ENCODE data around the gene CABP5.

Gene CABP5

DNA sequence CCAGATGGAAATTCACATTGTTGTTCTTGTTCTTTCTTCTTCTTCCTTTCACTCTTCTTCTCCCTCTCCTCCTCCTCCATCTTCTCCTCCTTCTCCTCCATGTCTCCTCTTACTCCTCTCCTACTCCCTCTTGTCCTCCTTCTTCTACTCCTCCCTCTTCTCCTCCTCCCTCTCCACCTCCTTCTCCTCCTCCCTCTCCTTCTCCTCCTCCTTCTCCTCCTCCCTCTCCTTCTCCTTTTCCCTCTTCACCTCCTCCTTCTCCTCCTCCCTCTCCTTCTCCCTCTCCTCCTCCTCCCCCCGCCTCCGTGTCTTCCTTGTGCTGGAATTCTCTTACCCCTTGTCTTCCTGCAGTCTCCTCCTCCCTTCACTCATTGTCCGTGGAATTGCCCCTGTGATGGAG, 18.4 kb downstream of the CABP5 start:
- TF ChIP-seq, protein P1, sequence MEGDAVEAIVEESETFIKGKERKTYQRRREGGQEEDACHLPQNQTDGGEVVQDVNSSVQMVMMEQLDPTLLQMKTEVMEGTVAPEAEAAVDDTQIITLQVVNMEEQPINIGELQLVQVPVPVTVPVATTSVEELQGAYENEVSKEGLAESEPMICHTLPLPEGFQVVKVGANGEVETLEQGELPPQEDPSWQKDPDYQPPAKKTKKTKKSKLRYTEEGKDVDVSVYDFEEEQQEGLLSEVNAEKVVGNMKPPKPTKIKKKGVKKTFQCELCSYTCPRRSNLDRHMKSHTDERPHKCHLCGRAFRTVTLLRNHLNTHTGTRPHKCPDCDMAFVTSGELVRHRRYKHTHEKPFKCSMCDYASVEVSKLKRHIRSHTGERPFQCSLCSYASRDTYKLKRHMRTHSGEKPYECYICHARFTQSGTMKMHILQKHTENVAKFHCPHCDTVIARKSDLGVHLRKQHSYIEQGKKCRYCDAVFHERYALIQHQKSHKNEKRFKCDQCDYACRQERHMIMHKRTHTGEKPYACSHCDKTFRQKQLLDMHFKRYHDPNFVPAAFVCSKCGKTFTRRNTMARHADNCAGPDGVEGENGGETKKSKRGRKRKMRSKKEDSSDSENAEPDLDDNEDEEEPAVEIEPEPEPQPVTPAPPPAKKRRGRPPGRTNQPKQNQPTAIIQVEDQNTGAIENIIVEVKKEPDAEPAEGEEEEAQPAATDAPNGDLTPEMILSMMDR (IDR thresholded peaks at IDR 0.05) = no peak
- no peak for TF ChIP-seq ZFX (IDR thresholded peaks at IDR 0.05; ENCODE audit: borderline replicate concordance)
- H3K27ac ChIP-seq = no peak overlapping the region

DNA sequence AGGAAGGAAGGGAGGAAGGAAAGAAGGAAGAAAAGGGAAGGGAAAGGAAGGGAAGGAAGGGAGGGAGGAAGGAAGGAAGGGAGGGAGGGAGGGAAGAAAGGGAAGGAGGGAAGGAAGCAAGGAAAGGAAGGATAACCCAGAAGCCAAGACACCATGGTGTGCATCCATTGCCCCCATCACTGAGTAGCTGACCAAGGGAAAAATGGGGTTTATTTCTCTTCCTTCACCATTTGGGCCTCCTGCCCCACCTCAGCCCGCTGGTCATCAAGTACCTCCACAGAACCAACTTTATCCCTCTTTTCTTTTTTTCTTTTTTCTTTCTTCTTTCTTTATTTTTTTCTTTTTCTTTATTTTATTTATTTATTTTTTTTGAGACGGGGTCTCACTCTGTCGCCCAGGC, 20.4 kb downstream of the CABP5 start:
- no peak overlapping the region for H3K27ac ChIP-seq
- TF ChIP-seq, protein P1 (IDR thresholded peaks at IDR 0.05) = no peak
- no peak for TF ChIP-seq ZFX (IDR thresholded peaks at IDR 0.05; ENCODE audit: borderline replicate concordance)

DNA sequence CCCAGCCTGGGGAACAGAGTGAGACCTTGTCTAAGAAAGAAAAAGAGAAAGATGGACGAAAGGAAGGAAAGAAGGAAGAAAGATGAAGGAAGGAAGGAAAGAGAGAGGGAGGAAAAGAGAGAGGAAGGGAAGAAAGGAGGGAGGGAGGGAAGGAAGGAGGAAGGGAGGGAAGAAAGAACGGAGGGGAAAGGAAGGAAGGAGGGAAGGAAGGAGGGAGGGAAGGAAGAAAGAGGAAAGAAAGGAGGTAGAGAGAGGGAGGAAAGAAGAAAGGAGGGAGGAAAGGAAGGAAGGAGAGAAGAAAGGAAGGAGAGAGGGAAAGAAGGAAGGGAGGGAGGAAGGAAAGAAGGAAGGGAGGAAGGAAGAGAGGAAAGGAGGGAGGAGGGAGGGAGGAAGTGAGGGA, 20.9 kb downstream of the CABP5 start:
- no peak for TF ChIP-seq ZFX (IDR thresholded peaks at IDR 0.05; ENCODE audit: borderline replicate concordance)
- TF ChIP-seq, protein P1 (IDR thresholded peaks at IDR 0.05) = no peak

DNA sequence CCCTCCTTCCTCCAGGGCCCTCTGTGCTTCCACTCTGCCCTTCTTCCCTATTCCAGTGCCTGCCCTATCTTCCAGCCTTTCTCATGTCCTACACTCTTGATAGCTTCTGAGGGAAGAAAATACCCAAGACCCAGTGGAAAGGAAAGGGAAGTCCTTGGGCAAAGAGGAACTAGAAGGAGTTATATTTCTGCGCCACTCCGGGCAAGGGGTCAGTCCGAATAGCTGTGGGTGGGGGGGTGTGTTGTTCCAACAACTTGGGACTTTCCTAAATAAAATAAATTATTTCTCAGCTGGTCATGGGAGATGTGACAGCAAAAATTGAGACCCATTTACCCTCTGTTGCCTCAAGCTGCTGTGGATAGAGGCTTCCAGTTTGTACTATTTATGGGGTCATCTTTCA, 23.2 kb downstream of the CABP5 start:
- no peak overlapping the region for H3K27ac ChIP-seq
- TF ChIP-seq, protein P1 (IDR thresholded peaks at IDR 0.05) = no peak
- no peak for TF ChIP-seq ZFX (IDR thresholded peaks at IDR 0.05; ENCODE audit: borderline replicate concordance)

More for the DNA sequence above, 20.9 kb downstream of the CABP5 start:
- H3K27ac ChIP-seq = no peak overlapping the region

DNA sequence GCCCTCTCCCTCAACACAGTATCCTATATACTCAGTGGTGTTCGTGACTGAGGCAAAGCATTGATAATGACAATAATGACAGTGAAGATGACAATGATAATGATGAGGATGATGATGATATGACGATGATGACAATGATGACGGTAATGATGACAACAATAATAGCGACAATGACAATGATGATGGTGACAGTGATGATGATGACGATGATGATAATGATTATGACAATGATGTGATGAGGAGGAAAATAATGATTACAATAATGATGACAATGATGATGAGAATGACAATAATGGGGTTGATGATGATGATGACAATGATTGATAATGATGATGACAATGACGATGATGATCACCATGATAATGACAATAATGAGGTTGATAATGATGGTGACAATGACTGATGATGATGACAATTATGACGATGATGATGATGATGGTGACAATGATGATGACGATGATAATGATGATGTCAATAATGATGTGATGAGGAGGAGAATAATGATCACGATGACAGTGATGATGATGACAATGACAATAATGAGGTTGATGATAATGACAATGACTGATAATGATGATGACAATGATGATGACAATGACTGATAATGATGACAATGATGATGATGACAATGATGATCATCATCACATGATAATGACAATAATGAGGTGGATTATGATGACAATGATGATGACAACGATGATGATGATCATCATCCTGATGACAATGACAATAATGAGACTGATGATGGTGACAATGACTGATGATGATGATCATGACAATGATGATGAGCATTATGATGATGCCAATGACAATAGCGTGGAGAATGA, 32.7 kb downstream of the CABP5 start:
- TF ChIP-seq, protein P1 (IDR thresholded peaks at IDR 0.05) = no peak
- TF ChIP-seq ZFX (IDR thresholded peaks at IDR 0.05; ENCODE audit: borderline replicate concordance) = no peak

DNA sequence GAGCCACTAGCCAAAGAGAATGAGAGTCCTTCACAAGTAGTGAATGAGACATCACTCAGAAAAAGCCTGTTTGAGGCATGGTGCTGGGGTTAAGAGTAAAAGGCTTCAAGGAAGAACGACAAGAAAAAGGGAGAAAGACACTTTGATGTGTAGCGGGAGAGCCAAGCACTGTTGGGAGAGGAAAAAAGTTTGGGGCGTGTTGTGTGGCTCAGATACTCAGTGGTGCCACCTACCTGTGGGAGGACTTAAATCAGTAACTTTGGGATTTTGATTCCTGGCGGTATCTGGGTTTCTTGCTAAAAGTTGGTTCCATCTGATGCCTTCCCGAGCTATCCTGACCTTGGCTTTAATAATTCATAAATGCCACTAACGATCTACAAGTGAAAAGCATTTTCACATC, 37.1 kb downstream of the CABP5 start:
- TF ChIP-seq ZFX (IDR thresholded peaks at IDR 0.05; ENCODE audit: borderline replicate concordance) = no peak
- TF ChIP-seq, protein P1 (IDR thresholded peaks at IDR 0.05) = peak; percentile 72
- no peak overlapping the region for H3K27ac ChIP-seq

More for the DNA sequence above, 32.7 kb downstream of the CABP5 start:
- no peak overlapping the region for H3K27ac ChIP-seq

DNA sequence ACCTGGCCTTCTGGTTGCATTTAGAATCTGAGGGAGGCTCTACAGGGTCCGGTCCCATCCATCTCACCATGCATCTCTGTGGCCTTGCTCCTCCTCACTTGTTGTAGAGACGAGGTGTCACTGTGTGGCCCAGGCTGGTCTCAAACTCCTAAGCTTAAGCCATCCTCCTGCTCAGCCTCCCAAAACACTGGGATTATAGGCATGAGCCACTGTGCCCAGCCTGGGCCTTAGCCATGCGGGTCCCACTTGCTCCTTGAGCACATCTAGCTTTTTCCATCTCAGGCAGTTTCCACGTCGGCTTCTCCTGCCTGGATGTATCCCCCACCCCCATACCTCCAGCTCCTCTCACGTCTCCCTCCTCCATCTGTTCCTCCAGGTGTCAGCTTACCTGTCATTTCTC, 39.6 kb downstream of the CABP5 start:
- no peak for TF ChIP-seq ZFX (IDR thresholded peaks at IDR 0.05; ENCODE audit: borderline replicate concordance)
- TF ChIP-seq, protein P1 (IDR thresholded peaks at IDR 0.05) = no peak
- H3K27ac ChIP-seq = no peak overlapping the region
